Measurements from ENCODE around the gene GABRA4.
A peak's percentile ranks its signal among the peaks of the same experiment; 100 is the strongest.

Gene GABRA4

GRCh38 chr4:46944345-46944744 lies 49.0 kb downstream of the GABRA4 start:
- TF ChIP-seq POU2F2 (IDR thresholded peaks at IDR 0.05; ENCODE audit: low read depth, low read length) = no peak
- TF ChIP-seq SPI1 (IDR thresholded peaks at IDR 0.05; ENCODE audit: low read depth, low read length) = no peak
- no peak for TF ChIP-seq POLR2A (IDR thresholded peaks at IDR 0.05; ENCODE audit: low read depth, low read length)
- no peak for TF ChIP-seq POLR2AphosphoS5 (IDR thresholded peaks at IDR 0.05; ENCODE audit: low read depth, low read length)
- no peak for TF ChIP-seq PAX5 (IDR thresholded peaks at IDR 0.05; ENCODE audit: insufficient read depth, low read length, severe bottlenecking)
- no peak for TF ChIP-seq TAF1 (IDR thresholded peaks at IDR 0.05; ENCODE audit: low read depth, low read length)
- FAIRE-seq (no peak), DNase-seq (ENCODE audit: insufficient read length, low spot score) (no peak)

DNA sequence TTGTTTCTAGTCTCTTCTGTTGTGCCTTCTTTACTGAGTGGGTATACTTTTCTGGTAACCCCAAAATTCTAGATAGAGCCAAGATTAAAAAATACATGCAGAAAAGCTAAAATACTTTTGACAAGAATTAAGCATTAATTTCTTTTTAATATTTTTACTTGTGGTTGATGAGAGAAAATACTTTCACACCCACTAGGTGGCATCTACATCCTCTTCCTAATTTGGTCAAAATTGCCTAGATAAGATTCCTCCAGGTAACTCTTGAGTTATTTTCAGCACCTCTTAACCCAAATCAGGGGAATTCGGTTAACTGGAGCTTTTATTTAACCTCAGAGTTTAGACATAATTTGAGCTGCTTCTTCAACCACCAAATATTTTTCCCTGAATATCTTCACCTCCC lies 55.9 kb downstream of the GABRA4 start:
- TF ChIP-seq POLR2AphosphoS5 (IDR thresholded peaks at IDR 0.05; ENCODE audit: low read depth, low read length) = no peak
- TF ChIP-seq POU2F2 (IDR thresholded peaks at IDR 0.05; ENCODE audit: low read depth, low read length) = no peak
- no peak for TF ChIP-seq POLR2A (IDR thresholded peaks at IDR 0.05; ENCODE audit: low read depth, low read length)
- TF ChIP-seq PAX5 (IDR thresholded peaks at IDR 0.05; ENCODE audit: insufficient read depth, low read length, severe bottlenecking) = no peak
- TF ChIP-seq SPI1 (IDR thresholded peaks at IDR 0.05; ENCODE audit: low read depth, low read length) = no peak
- no peak for TF ChIP-seq TAF1 (IDR thresholded peaks at IDR 0.05; ENCODE audit: low read depth, low read length)
- DNase-seq (ENCODE audit: insufficient read length, low spot score) (no peak), FAIRE-seq (no peak)

DNA sequence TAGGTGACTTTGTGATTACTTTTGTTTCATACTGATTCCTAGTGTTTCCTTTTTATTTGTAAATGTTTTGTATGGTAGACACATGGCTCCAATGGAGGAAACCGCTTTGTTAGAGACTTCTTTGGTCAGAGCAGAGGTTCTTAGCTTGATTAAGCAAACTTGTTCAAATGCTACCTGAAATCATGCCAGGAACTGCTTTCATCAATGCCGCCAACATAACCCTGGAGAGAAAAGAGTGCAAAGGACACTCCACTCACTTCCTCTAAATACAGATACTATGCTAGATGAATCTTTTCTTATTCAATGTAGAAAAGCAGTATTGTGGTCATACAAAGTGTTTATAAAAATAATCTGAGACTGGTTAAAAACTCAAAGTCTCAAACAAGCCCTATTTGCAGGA lies 58.7 kb downstream of the GABRA4 start:
- FAIRE-seq = no peak
- no peak for TF ChIP-seq SPI1 (IDR thresholded peaks at IDR 0.05; ENCODE audit: low read depth, low read length)
- TF ChIP-seq TAF1 (IDR thresholded peaks at IDR 0.05; ENCODE audit: low read depth, low read length) = no peak
- no peak for TF ChIP-seq POLR2AphosphoS5 (IDR thresholded peaks at IDR 0.05; ENCODE audit: low read depth, low read length)
- no peak for TF ChIP-seq POU2F2 (IDR thresholded peaks at IDR 0.05; ENCODE audit: low read depth, low read length)
- no peak for TF ChIP-seq POLR2A (IDR thresholded peaks at IDR 0.05; ENCODE audit: low read depth, low read length)
- TF ChIP-seq PAX5 (IDR thresholded peaks at IDR 0.05; ENCODE audit: insufficient read depth, low read length, severe bottlenecking) = no peak
- DNase-seq (ENCODE audit: insufficient read length, low spot score) = no peak

DNA sequence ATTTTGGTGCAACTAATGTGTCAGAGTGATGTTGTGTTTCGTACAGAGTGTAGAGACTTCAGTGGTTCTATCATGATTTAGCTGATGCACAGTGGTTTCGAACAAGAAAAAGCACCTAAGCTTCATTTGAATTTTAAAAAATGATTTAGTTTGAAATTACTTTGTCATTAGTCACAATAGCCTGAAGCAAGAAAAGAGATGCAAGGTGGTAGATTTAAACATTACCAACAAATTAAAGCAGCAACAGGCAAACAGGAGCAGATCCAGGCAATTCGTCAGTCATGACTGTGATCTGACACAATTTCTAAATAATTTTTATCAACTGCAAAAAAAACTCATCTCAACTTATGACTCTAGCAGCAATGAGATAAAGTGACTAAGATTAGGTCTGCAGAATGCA lies 59.7 kb downstream of the GABRA4 start:
- no peak for DNase-seq (ENCODE audit: insufficient read length, low spot score)
- FAIRE-seq = no peak
- TF ChIP-seq PAX5 (IDR thresholded peaks at IDR 0.05; ENCODE audit: insufficient read depth, low read length, severe bottlenecking) (no peak), POLR2A (IDR thresholded peaks at IDR 0.05; ENCODE audit: low read depth, low read length) (no peak)

- 0 out of 2 replicates have a peak, but pooled peaks have one; percentile 9 for TF ChIP-seq SPI1 (IDR thresholded peaks at IDR 0.05; ENCODE audit: low read depth, low read length)
- no peak for TF ChIP-seq TAF1 (IDR thresholded peaks at IDR 0.05; ENCODE audit: low read depth, low read length)
- FAIRE-seq = no peak
- DNase-seq (ENCODE audit: insufficient read length, low spot score) = no peak
Observed at GRCh38 chr4:46931981-46932380, 61.4 kb downstream of the GABRA4 start.

DNA sequence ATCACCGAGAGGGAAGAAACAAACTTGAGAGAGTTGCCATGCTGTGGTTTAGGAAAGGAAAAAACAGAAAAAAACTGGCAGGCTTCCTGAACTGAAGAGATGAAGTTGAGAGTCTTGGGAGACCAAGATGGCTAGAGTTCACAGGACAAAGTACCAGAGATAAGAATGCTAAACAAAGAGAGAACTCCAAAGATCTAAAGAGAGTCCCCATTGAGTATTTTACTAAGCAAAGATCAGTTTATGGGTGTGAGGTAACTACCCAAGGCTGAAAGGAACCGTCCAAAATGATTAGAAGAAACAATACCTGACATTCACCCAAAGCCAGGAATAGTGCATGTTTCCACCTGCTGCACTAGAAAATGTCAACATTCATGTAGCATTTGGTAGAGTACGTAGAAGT lies 62.5 kb downstream of the GABRA4 start:
- FAIRE-seq (no peak), DNase-seq (ENCODE audit: insufficient read length, low spot score) (no peak)
- no peak for TF ChIP-seq POU2F2 (IDR thresholded peaks at IDR 0.05; ENCODE audit: low read depth, low read length)
- no peak for TF ChIP-seq POLR2A (IDR thresholded peaks at IDR 0.05; ENCODE audit: low read depth, low read length)

DNA sequence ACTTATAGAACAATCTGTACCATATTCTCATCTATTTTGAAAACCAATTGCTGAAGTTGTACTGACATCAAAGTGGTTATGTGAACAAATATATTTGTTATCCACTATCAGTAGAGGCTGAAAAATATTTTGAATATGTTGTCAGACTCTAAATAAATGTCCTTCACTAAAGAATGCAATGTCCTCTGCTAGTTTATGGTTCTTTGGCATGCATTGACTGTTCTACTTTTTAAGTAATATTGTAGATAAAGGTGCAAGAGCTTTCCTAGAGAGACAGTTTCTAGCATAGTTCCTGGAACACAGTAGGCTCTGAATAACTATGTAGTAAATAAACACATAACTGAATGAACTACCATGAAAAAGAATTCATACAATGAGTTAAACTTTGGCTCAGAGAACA lies 66.2 kb downstream of the GABRA4 start:
- TF ChIP-seq POU2F2 (IDR thresholded peaks at IDR 0.05; ENCODE audit: low read depth, low read length) (no peak), POLR2AphosphoS5 (IDR thresholded peaks at IDR 0.05; ENCODE audit: low read depth, low read length) (no peak), PAX5 (IDR thresholded peaks at IDR 0.05; ENCODE audit: insufficient read depth, low read length, severe bottlenecking) (no peak), SPI1 (IDR thresholded peaks at IDR 0.05; ENCODE audit: low read depth, low read length) (no peak), TAF1 (IDR thresholded peaks at IDR 0.05; ENCODE audit: low read depth, low read length) (no peak), POLR2A (IDR thresholded peaks at IDR 0.05; ENCODE audit: low read depth, low read length) (no peak)
- FAIRE-seq = no peak
- no peak for DNase-seq (ENCODE audit: insufficient read length, low spot score)

DNA sequence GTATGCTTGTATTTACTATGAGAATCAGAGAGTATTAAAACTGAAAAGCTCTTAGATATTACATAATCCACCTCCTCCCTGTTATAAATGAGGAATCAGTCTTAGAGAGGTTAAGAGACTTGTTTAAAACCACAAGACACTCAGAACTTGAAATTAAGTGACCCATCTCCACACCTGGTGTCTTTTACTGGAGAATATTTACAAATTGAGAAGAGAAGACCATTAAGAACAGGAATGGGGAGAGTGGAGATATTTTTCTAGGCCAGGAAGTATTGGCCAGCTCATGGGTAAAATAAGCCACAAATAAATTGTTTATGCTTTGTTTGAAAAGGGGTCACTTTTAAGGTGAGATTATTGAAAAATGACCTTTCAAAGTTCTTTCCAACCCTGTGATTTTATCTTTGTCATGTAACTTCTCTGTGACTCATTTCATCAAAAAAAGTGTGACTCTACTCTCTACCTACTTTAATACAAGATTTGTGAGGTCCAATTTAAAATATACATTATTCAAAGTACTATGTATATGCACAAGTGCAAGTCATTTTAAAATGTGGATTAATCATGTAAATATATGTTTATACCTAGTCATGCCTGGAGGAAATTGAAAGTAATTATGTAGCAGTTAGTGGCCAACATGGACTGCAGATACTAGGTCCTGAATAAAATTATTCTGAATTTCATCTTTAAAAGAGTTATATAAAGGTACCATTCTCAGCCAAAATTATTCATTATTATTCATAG lies 68.4 kb downstream of the GABRA4 start:
- DNase-seq (ENCODE audit: insufficient read length, low spot score) (no peak), FAIRE-seq (no peak)
- no peak for TF ChIP-seq SPI1 (IDR thresholded peaks at IDR 0.05; ENCODE audit: low read depth, low read length)
- TF ChIP-seq TAF1 (IDR thresholded peaks at IDR 0.05; ENCODE audit: low read depth, low read length) = no peak
- TF ChIP-seq POLR2A (IDR thresholded peaks at IDR 0.05; ENCODE audit: low read depth, low read length) = no peak
- TF ChIP-seq POU2F2 (IDR thresholded peaks at IDR 0.05; ENCODE audit: low read depth, low read length) = no peak
- TF ChIP-seq PAX5 (IDR thresholded peaks at IDR 0.05; ENCODE audit: insufficient read depth, low read length, severe bottlenecking) = no peak
- TF ChIP-seq POLR2AphosphoS5 (IDR thresholded peaks at IDR 0.05; ENCODE audit: low read depth, low read length) = no peak

GRCh38 chr4:46922205-46922604 lies 71.2 kb downstream of the GABRA4 start:
- no peak for TF ChIP-seq SPI1 (IDR thresholded peaks at IDR 0.05; ENCODE audit: low read depth, low read length)
- TF ChIP-seq POU2F2 (IDR thresholded peaks at IDR 0.05; ENCODE audit: low read depth, low read length) = no peak
- TF ChIP-seq TAF1 (IDR thresholded peaks at IDR 0.05; ENCODE audit: low read depth, low read length) = no peak
- no peak for TF ChIP-seq POLR2A (IDR thresholded peaks at IDR 0.05; ENCODE audit: low read depth, low read length)
- no peak for TF ChIP-seq PAX5 (IDR thresholded peaks at IDR 0.05; ENCODE audit: insufficient read depth, low read length, severe bottlenecking)
- no peak for TF ChIP-seq POLR2AphosphoS5 (IDR thresholded peaks at IDR 0.05; ENCODE audit: low read depth, low read length)
- no peak for FAIRE-seq
- no peak for DNase-seq (ENCODE audit: insufficient read length, low spot score)

DNA sequence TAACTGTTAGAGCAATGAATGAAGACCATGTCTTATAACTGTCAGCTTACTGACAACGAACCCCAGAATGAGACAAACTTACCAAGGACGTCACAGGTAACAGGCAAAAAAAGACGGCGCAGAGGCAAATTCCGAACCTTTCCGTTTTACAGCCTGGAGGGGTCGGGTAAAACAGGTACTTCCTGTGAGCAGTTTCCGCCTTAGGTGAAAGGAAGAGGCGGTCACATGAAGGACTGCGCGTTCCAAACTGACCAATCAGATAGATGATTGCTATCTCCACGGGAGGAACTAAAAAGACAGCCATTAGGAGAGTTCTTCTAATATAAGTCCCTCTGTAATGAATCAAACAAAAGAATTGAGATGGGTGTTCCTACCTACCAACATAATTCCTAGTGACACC lies 84.3 kb downstream of the GABRA4 start, which contains the start of gene COX7B2:
COX7B2 (minus strand) TSS at position 168 of the 400 bp plus-strand sequence. CDS start 174,053 bp downstream, outside the sequence.
- TF ChIP-seq SPI1 (IDR thresholded peaks at IDR 0.05; ENCODE audit: low read depth, low read length) = no peak
- TF ChIP-seq PAX5 (IDR thresholded peaks at IDR 0.05; ENCODE audit: insufficient read depth, low read length, severe bottlenecking) = no peak
- no peak for TF ChIP-seq TAF1 (IDR thresholded peaks at IDR 0.05; ENCODE audit: low read depth, low read length)
- TF ChIP-seq POU2F2 (IDR thresholded peaks at IDR 0.05; ENCODE audit: low read depth, low read length) = no peak
- TF ChIP-seq POLR2A (IDR thresholded peaks at IDR 0.05; ENCODE audit: low read depth, low read length) = no peak
- no peak for TF ChIP-seq POLR2AphosphoS5 (IDR thresholded peaks at IDR 0.05; ENCODE audit: low read depth, low read length)
- FAIRE-seq (no peak), DNase-seq (ENCODE audit: insufficient read length, low spot score) (no peak)

All from GM12891 (cell line).